K562 (cell line): ENCODE data around the gene ZSCAN12. TPM values are rescaled to one million over a fixed set of nuclear protein-coding genes. Genes with fewer than 3 reads are reported as not detected.

ENCODE experiments used
- ARID1B ChIP-seq: fragments of 450-650 bp; IDR thresholded peaks from 2 replicates; pipeline ENCODE4 v1.6.1; 2016; ENCODE audit warnings: antibody characterized with exemption, mild to moderate bottlenecking, inconsistent platforms
- ARNT ChIP-seq, 2 experiments: fragments of 450-650 bp; IDR thresholded peaks; 2 replicates each; pipeline ENCODE4 v1.6.1; 2016; ENCODE audit warnings: mild to moderate bottlenecking in 1 of 2
- BCOR ChIP-seq: fragments of 450-650 bp; IDR thresholded peaks from 2 replicates; pipeline ENCODE4 v1.6.1; 2016
- CC2D1A ChIP-seq: fragments of 450-650 bp; IDR thresholded peaks from 2 replicates; pipeline ENCODE4 v1.6.1; 2017; ENCODE audit warnings: mild to moderate bottlenecking
- KDM2B ChIP-seq: fragments of 250-450 bp; sonication (Bioruptor Pico); IDR thresholded peaks from 2 replicates; pipeline ENCODE4 v1.8.0; 2021; ENCODE audit warnings: mild to moderate bottlenecking, moderate library complexity
- LARP7 ChIP-seq: fragments of 450-650 bp; IDR thresholded peaks from 2 replicates; pipeline ENCODE4 v1.6.1; 2016
- NCOR1 ChIP-seq: fragments of 450-650 bp; IDR thresholded peaks from 2 replicates; pipeline ENCODE4 v1.6.1; 2016; ENCODE audit warnings: mild to moderate bottlenecking, moderate library complexity
- NFE2L1 ChIP-seq: fragments of 450-650 bp; IDR thresholded peaks from 2 replicates; pipeline ENCODE4 v1.6.1; 2016; ENCODE audit warnings: missing genetic modification characterization, low read depth, mild to moderate bottlenecking, missing compliant biosample characterization, moderate library complexity, borderline replicate concordance
- PHB2 ChIP-seq: fragments of 450-650 bp; IDR thresholded peaks from 2 replicates; pipeline ENCODE4 v1.6.1; 2017; ENCODE audit warnings: low read depth
- PHF20 ChIP-seq: fragments of 450-650 bp; IDR thresholded peaks from 2 replicates; pipeline ENCODE4 v1.6.1; 2018; ENCODE audit not compliant: partially characterized antibody
- RAD51 ChIP-seq: fragments of 450-650 bp; IDR thresholded peaks from 2 replicates; pipeline ENCODE4 v1.7.1; 2016; ENCODE audit warnings: low read depth, mild to moderate bottlenecking, borderline replicate concordance
- SNIP1 ChIP-seq: fragments of 450-650 bp; IDR thresholded peaks from 2 replicates; pipeline ENCODE4 v1.7.1; 2017; ENCODE audit warnings: low read depth, mild to moderate bottlenecking
- YBX1 ChIP-seq: fragments of 450-650 bp; IDR thresholded peaks from 2 replicates; pipeline ENCODE4 v1.7.1; 2016; ENCODE audit warnings: mild to moderate bottlenecking
- ZNF143 ChIP-seq: sonication (generic); formaldehyde crosslinking; IDR thresholded peaks from 2 replicates; pipeline ENCODE4 v1.9.0; 2022; ENCODE audit warnings: mild to moderate bottlenecking, missing genetic modification reagents
- polyA plus RNA-seq, 8 experiments: library from polyadenylated mRNA; depleted of rRNA in 4 of 8; stranded (reverse) in 5 of 8; unstranded in 3 of 8; fragments of >200 nt; fragmentation: Nextera tagmentation in 2 of 8; fragmentation: Illumina TruSeq in 1 of 8; extraction: Ambion mirVana in 2 of 8; extraction: Trizol in 1 of 8; gene quantifications; 2 replicates each; pipeline versions ENCODE4 v1.2.1 to v1.2.3, GENCODE V29; 2011 to 2014; ENCODE audit warnings: inconsistent platforms in 1 of 8, missing spikeins in 1 of 8
- total RNA-seq, 7 experiments: library from RNA; depleted of rRNA in 6 of 7; stranded (reverse); fragments of >200 nt in 6 of 7; fragmentation: Illumina TruSeq in 2 of 7; extraction: Trizol in 2 of 7; gene quantifications; 2 replicates each; pipeline versions ENCODE4 v1.2.1 to v1.2.3, GENCODE V29; 2011 to 2021; ENCODE audit warnings: low replicate concordance in 1 of 7
- TF ChIP-seq, protein P1 (sequence below): fragments of 200-800 bp; sonication (Bioruptor generic); IDR thresholded peaks from 2 replicates; pipeline ENCODE4 v1.6.1; 2017; ENCODE audit warnings: missing genetic modification characterization, missing compliant biosample characterization
- TF ChIP-seq, protein P2 (sequence below): fragments of 450-650 bp; IDR thresholded peaks from 2 replicates; pipeline ENCODE4 v1.7.1; 2018; ENCODE audit warnings: mild to moderate bottlenecking, low read depth; ENCODE audit not compliant: partially characterized antibody
- TF ChIP-seq, protein P3 (sequence below), 2 experiments: fragments of 450-650 bp; conservative IDR thresholded peaks; 2 replicates each; pipeline ENCODE4 v1.6.1; 2017; ENCODE audit warnings: mild to moderate bottlenecking in 2 of 2, moderate library complexity in 2 of 2
- TF ChIP-seq, protein P4 (sequence below), 2 experiments: fragments of 450-650 bp in 1 of 2; IDR thresholded peaks; 2 replicates each; pipeline ENCODE4 v1.6.1; 2011 to 2017; ENCODE audit warnings: low read depth in 2 of 2, antibody characterized with exemption in 1 of 2, borderline replicate concordance in 1 of 2, low read length in 1 of 2, mild to moderate bottlenecking in 1 of 2, mixed read lengths in 1 of 2; ENCODE audit not compliant: control insufficient read depth in 1 of 2
- TF ChIP-seq, protein P5 (sequence below): fragments of 250-450 bp; sonication (Bioruptor Pico); IDR thresholded peaks from 2 replicates; pipeline ENCODE4 v1.5.0; 2020; ENCODE audit warnings: mild to moderate bottlenecking

The ZSCAN12 gene
- total and polyA plus RNA-seq, 9 of the 15 experiments (the other 6 are each of a cell fraction or from before 2014, with no cell fraction given), result 2.5 to 19.6 (median 12.5) TPM

DNA sequence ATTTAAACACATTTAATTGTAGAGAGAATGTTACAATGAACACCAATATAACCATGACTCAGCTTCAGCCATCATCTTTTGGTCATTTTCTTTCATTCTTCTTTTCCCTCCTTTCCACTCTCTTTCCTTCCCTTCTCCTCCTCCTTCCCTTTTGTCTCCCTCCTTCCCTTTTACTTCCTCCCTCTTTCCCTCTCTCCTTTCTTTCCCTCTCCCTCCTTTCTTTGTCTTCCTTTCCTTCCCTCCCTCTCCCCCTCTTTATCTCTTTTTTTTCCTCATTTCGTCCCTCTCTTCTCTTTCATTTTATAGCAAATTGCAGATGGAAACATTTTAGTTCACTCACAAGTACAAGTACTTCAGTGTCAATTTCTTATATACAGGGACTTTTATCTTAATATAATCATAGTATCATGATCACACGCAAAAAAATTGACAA lies 48.0 kb downstream of the ZSCAN12 start (continued):
- TF ChIP-seq ARID1B, result peak; percentile 75
- TF ChIP-seq NFE2L1 (tag), result peak; percentile 5; the same call in 1 of the 2 replicates
- TF ChIP-seq, protein P1, sequence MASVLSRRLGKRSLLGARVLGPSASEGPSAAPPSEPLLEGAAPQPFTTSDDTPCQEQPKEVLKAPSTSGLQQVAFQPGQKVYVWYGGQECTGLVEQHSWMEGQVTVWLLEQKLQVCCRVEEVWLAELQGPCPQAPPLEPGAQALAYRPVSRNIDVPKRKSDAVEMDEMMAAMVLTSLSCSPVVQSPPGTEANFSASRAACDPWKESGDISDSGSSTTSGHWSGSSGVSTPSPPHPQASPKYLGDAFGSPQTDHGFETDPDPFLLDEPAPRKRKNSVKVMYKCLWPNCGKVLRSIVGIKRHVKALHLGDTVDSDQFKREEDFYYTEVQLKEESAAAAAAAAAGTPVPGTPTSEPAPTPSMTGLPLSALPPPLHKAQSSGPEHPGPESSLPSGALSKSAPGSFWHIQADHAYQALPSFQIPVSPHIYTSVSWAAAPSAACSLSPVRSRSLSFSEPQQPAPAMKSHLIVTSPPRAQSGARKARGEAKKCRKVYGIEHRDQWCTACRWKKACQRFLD, result peak; percentile 10; the same call in 1 of the 2 replicates
- peak; percentile 69 for TF ChIP-seq PHB2
- peak; percentile 48 to 91; a peak in 2 of 4 replicates for TF ChIP-seq ARNT (IDR thresholded peaks at IDR 0.05)
- TF ChIP-seq, protein P2, sequence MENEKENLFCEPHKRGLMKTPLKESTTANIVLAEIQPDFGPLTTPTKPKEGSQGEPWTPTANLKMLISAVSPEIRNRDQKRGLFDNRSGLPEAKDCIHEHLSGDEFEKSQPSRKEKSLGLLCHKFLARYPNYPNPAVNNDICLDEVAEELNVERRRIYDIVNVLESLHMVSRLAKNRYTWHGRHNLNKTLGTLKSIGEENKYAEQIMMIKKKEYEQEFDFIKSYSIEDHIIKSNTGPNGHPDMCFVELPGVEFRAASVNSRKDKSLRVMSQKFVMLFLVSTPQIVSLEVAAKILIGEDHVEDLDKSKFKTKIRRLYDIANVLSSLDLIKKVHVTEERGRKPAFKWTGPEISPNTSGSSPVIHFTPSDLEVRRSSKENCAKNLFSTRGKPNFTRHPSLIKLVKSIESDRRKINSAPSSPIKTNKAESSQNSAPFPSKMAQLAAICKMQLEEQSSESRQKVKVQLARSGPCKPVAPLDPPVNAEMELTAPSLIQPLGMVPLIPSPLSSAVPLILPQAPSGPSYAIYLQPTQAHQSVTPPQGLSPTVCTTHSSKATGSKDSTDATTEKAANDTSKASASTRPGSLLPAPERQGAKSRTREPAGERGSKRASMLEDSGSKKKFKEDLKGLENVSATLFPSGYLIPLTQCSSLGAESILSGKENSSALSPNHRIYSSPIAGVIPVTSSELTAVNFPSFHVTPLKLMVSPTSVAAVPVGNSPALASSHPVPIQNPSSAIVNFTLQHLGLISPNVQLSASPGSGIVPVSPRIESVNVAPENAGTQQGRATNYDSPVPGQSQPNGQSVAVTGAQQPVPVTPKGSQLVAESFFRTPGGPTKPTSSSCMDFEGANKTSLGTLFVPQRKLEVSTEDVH, result peak; percentile 50
- TF ChIP-seq SNIP1, result peak; percentile 58; the same call in 1 of the 2 replicates
- TF ChIP-seq, protein P3, sequence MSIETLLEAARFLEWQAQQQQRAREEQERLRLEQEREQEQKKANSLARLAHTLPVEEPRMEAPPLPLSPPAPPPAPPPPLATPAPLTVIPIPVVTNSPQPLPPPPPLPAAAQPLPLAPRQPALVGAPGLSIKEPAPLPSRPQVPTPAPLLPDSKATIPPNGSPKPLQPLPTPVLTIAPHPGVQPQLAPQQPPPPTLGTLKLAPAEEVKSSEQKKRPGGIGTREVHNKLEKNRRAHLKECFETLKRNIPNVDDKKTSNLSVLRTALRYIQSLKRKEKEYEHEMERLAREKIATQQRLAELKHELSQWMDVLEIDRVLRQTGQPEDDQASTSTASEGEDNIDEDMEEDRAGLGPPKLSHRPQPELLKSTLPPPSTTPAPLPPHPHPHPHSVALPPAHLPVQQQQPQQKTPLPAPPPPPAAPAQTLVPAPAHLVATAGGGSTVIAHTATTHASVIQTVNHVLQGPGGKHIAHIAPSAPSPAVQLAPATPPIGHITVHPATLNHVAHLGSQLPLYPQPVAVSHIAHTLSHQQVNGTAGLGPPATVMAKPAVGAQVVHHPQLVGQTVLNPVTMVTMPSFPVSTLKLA (conservative IDR thresholded peaks at IDR 0.05), result 0 out of 4 replicates have a peak, but pooled peaks of 1 of the 2 experiments have one; percentile 44
- TF ChIP-seq PHF20, result peak; percentile 20
- peak; percentile 79 for TF ChIP-seq BCOR
- TF ChIP-seq NCOR1, result peak; percentile 16; the same call in 1 of the 2 replicates
- TF ChIP-seq ZNF143 (CRISPR knock-in tag), result no peak
- TF ChIP-seq, protein P4, sequence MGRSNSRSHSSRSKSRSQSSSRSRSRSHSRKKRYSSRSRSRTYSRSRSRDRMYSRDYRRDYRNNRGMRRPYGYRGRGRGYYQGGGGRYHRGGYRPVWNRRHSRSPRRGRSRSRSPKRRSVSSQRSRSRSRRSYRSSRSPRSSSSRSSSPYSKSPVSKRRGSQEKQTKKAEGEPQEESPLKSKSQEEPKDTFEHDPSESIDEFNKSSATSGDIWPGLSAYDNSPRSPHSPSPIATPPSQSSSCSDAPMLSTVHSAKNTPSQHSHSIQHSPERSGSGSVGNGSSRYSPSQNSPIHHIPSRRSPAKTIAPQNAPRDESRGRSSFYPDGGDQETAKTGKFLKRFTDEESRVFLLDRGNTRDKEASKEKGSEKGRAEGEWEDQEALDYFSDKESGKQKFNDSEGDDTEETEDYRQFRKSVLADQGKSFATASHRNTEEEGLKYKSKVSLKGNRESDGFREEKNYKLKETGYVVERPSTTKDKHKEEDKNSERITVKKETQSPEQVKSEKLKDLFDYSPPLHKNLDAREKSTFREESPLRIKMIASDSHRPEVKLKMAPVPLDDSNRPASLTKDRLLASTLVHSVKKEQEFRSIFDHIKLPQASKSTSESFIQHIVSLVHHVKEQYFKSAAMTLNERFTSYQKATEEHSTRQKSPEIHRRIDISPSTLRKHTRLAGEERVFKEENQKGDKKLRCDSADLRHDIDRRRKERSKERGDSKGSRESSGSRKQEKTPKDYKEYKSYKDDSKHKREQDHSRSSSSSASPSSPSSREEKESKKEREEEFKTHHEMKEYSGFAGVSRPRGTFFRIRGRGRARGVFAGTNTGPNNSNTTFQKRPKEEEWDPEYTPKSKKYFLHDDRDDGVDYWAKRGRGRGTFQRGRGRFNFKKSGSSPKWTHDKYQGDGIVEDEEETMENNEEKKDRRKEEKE (IDR thresholded peaks at IDR 0.05; ENCODE audit: borderline replicate concordance in 1 of 2, control insufficient read depth in 1 of 2, low read depth in 2 of 2, low read length in 1 of 2), result peak in 1 of 2 experiments; percentile 82; a peak in 2 of 4 replicates
- TF ChIP-seq KDM2B (CRISPR knock-in tag), result no peak
- TF ChIP-seq YBX1, result 0 out of 2 replicates have a peak, but pooled peaks have one; percentile 91
- no peak for TF ChIP-seq RAD51
- TF ChIP-seq, protein P5, sequence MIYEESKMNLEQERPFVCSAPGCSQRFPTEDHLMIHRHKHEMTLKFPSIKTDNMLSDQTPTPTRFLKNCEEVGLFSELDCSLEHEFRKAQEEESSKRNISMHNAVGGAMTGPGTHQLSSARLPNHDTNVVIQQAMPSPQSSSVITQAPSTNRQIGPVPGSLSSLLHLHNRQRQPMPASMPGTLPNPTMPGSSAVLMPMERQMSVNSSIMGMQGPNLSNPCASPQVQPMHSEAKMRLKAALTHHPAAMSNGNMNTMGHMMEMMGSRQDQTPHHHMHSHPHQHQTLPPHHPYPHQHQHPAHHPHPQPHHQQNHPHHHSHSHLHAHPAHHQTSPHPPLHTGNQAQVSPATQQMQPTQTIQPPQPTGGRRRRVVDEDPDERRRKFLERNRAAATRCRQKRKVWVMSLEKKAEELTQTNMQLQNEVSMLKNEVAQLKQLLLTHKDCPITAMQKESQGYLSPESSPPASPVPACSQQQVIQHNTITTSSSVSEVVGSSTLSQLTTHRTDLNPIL (CRISPR knock-in tag), result no peak
- TF ChIP-seq CC2D1A, result peak; percentile 82
- peak; percentile 99 for TF ChIP-seq LARP7
